ENCODE results near the gene SOCS3.

SOCS3 gene

DNA sequence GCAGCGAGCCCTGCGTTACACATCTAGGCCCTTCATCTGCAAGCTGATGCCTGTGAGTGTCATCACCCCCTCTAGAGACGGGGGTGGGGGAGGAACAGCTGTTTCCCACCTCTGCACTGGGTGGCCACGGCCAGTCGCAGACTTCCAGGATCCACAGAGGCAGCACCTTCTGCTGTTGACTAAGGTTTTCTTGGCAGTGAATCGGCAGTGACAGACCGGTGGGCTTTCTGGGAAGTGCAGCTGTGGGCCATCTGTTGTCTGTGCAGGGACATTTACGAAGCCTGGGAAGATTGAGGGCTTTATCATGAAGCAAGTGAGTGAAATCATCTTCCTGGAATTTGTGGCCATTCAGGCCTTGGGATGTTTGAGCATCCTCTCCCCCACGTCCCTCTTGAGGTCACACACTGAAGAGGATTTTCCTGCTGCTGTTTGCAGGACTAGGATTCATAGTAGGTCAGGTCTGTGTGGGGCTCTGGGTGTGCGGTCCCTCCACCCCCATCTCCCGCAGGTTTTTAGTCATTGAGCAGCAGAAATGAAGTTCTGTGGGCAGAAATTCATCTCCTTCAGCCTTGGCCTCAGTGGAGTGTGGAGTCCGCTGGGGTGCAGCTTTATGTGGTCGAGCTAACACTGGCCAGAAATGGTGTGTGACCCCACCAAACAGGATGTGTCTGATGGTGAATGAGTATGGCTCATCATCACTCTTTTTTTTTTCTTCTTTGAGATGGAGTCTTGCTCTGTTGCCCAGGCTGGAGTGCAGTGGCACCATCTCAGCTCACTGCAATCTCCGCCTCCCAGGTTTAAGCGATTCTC, 30.6 kb upstream of the SOCS3 start:
- no peak for TF ChIP-seq EZH2phosphoT487 (IDR thresholded peaks at IDR 0.05; ENCODE audit: borderline replicate concordance)
- TF ChIP-seq, protein P1, sequence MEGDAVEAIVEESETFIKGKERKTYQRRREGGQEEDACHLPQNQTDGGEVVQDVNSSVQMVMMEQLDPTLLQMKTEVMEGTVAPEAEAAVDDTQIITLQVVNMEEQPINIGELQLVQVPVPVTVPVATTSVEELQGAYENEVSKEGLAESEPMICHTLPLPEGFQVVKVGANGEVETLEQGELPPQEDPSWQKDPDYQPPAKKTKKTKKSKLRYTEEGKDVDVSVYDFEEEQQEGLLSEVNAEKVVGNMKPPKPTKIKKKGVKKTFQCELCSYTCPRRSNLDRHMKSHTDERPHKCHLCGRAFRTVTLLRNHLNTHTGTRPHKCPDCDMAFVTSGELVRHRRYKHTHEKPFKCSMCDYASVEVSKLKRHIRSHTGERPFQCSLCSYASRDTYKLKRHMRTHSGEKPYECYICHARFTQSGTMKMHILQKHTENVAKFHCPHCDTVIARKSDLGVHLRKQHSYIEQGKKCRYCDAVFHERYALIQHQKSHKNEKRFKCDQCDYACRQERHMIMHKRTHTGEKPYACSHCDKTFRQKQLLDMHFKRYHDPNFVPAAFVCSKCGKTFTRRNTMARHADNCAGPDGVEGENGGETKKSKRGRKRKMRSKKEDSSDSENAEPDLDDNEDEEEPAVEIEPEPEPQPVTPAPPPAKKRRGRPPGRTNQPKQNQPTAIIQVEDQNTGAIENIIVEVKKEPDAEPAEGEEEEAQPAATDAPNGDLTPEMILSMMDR (conservative IDR thresholded peaks at IDR 0.05; ENCODE audit: low read length) = peak; percentile 23; the same call in 1 of the 2 replicates
- Histone ChIP-seq H3K36me3 (ENCODE audit: insufficient read depth, low read length) (peaks cover 32% of the 10 kb centered on the region; the same call in 1 of the 2 replicates), H3K4me2 (ENCODE audit: low read depth, low read length, poor library complexity, severe bottlenecking) (no peak overlapping the region), H3K4me1 (ENCODE audit: insufficient read depth, low read length, poor library complexity, severe bottlenecking) (peaks cover 28% of the 10 kb centered on the region), H3K9ac (ENCODE audit: low read depth, low read length, poor library complexity, severe bottlenecking) (no peak overlapping the region), H2AFZ (ENCODE audit: low read length) (no peak overlapping the region), H3K4me3 (ENCODE audit: low read length, poor library complexity, severe bottlenecking) (no peak overlapping the region), H3K79me2 (ENCODE audit: insufficient read depth, low read length) (peaks cover 92% of the 10 kb centered on the region), H3K9me3 (ENCODE audit: insufficient read depth, low read depth, low read length) (no peaks in the 10 kb centered on the region), H3F3A (ENCODE audit: low read depth) (no peaks in the 10 kb centered on the region), H3K9me2 (replicated peaks; ENCODE audit: low read depth, low read length) (no peaks in the 10 kb centered on the region), H3K27me3 (ENCODE audit: insufficient read depth, low read length, poor library complexity, severe bottlenecking) (no peaks in the 10 kb centered on the region), H4K20me1 (ENCODE audit: insufficient read depth, low read length, poor library complexity, severe bottlenecking) (peaks cover 64% of the 10 kb centered on the region)

DNA sequence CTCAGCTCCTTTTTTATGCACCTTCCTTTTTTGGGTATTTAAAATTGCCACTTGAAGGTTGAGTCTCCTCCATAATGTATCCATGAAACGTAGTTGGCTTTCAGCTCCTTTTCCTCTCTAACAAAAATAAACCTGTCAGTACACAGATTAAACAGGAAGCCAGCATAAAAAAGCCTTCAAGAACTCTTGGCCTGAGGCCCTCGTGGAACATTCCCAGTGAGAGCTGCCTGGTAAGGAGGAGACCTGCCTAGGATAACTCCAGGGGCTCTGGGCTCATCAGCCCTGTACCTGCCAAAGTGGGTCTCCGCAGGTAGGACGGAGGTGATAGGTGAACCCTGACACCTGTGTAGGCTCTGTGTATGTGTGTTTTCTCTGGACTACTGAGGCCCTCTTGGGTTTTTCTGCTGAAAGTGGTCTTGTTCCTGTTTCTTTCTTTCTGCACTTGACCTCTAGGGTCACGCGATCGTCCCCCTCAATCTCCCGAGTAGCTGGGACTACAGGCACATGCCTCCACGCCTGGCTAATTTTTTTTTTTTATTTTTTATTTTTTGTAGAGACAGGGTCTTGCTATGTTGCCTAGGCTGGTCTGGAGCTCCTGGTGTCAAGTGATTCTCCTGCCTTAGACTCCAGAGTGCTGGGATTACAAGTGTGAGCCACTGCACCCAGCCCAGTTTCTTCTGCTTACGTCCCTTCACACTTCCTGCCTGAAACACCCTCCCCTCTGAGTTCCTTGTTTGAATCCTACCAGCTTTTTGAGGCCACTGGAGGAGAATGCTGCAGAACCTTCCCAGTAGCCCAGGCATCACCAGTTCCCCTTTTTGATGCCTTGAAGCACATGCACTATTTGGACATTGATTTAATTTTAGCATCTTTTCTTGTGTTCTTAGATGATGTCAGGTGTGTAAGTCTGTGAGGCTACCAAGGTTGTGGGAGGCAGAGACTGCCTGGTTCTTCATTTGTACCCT, 28.4 kb upstream of the SOCS3 start:
- H2AFZ ChIP-seq (ENCODE audit: low read length) = no peak overlapping the region
- H3K9me3 ChIP-seq (ENCODE audit: insufficient read depth, low read depth, low read length) = no peaks in the 10 kb centered on the region
- H3K36me3 ChIP-seq (ENCODE audit: insufficient read depth, low read length) = peaks cover 12% of the 10 kb centered on the region; the same call in 1 of the 2 replicates
- 0 out of 2 replicates have a peak, but pooled peaks cover 4% of the 10 kb centered on the region for H3F3A ChIP-seq (ENCODE audit: low read depth)
- H3K9me2 ChIP-seq (replicated peaks; ENCODE audit: low read depth, low read length) = no peaks in the 10 kb centered on the region
- peaks cover 95% of the 10 kb centered on the region for H3K79me2 ChIP-seq (ENCODE audit: insufficient read depth, low read length)
- peak overlapping the region; percentile 27 for H3K4me2 ChIP-seq (ENCODE audit: low read depth, low read length, poor library complexity, severe bottlenecking)
- no peak overlapping the region for H3K4me3 ChIP-seq (ENCODE audit: low read length, poor library complexity, severe bottlenecking)
- H3K27me3 ChIP-seq (ENCODE audit: insufficient read depth, low read length, poor library complexity, severe bottlenecking) = no peaks in the 10 kb centered on the region
- H3K4me1 ChIP-seq (ENCODE audit: insufficient read depth, low read length, poor library complexity, severe bottlenecking) = peaks cover 45% of the 10 kb centered on the region
- no peak overlapping the region for H3K9ac ChIP-seq (ENCODE audit: low read depth, low read length, poor library complexity, severe bottlenecking)
- peaks cover 62% of the 10 kb centered on the region for H4K20me1 ChIP-seq (ENCODE audit: insufficient read depth, low read length, poor library complexity, severe bottlenecking)
- no peak for TF ChIP-seq EZH2phosphoT487 (IDR thresholded peaks at IDR 0.05; ENCODE audit: borderline replicate concordance)
- TF ChIP-seq, protein P1 (conservative IDR thresholded peaks at IDR 0.05; ENCODE audit: low read length) = no peak

DNA sequence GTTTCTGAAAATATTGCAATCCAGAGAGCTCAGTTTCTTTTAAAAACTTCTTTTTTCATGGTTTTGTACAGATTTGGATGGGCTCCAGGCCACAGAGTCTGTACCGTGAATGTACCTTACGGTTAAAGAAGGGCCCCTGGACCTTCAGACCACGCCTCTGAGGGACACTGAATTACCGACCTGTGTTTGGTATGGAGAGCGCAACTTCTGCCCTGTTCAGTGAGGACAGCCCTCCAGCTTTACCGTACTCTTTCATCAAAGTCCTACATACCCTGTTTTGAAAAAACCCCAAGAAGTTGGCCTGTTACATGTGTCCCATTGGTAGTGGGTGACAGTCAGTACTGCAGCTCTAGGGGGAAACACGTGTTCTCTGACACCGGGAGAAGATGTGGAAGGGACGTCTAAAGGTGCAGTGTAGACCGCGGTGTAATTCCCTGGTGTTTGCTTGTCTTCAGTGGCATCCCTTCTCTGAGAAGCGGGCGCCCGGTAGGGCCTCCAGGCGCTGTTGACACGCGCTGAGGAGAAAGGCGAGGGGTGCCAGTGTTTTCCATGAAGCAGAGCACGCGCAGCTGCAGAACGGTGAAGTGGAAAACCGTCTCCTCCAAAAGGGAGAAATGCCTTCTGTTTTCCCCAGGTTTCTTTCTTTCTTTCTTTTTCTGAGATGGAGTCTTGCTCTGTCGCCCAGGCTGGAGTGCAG, 24.8 kb upstream of the SOCS3 start:
- Histone ChIP-seq H3K79me2 (ENCODE audit: insufficient read depth, low read length) (peaks cover 93% of the 10 kb centered on the region), H4K20me1 (ENCODE audit: insufficient read depth, low read length, poor library complexity, severe bottlenecking) (peaks cover 46% of the 10 kb centered on the region), H3K9me2 (replicated peaks; ENCODE audit: low read depth, low read length) (no peaks in the 10 kb centered on the region), H3F3A (ENCODE audit: low read depth) (peaks cover 21% of the 10 kb centered on the region), H3K36me3 (ENCODE audit: insufficient read depth, low read length) (no peaks in the 10 kb centered on the region), H3K4me1 (ENCODE audit: insufficient read depth, low read length, poor library complexity, severe bottlenecking) (peaks cover 74% of the 10 kb centered on the region), H3K4me3 (ENCODE audit: low read length, poor library complexity, severe bottlenecking) (peak overlapping the region; percentile 95), H3K9ac (ENCODE audit: low read depth, low read length, poor library complexity, severe bottlenecking) (peak overlapping the region; percentile 79), H3K9me3 (ENCODE audit: insufficient read depth, low read depth, low read length) (no peaks in the 10 kb centered on the region), H2AFZ (ENCODE audit: low read length) (no peak overlapping the region), H3K27me3 (ENCODE audit: insufficient read depth, low read length, poor library complexity, severe bottlenecking) (no peaks in the 10 kb centered on the region), H3K4me2 (ENCODE audit: low read depth, low read length, poor library complexity, severe bottlenecking) (peak overlapping the region; percentile 99)
- no peak for TF ChIP-seq EZH2phosphoT487 (IDR thresholded peaks at IDR 0.05; ENCODE audit: borderline replicate concordance)
- TF ChIP-seq, protein P1 (conservative IDR thresholded peaks at IDR 0.05; ENCODE audit: low read length) = no peak

Data from Loucy (cell line).